GM12801 (cell line): ENCODE data around the gene CARD8.

Experiments
- TF ChIP-seq, protein P1 (sequence below): IDR thresholded peaks from one replicate; pipeline ENCODE4 v1.5.1; 2011; ENCODE audit warnings: control low read depth; ENCODE audit not compliant: insufficient read length; ENCODE audit errors: extremely low read depth

Gene CARD8

GRCh38 chr19:48253999-48254398 lies 1.7 kb downstream of the CARD8 start:
- TF ChIP-seq, protein P1, sequence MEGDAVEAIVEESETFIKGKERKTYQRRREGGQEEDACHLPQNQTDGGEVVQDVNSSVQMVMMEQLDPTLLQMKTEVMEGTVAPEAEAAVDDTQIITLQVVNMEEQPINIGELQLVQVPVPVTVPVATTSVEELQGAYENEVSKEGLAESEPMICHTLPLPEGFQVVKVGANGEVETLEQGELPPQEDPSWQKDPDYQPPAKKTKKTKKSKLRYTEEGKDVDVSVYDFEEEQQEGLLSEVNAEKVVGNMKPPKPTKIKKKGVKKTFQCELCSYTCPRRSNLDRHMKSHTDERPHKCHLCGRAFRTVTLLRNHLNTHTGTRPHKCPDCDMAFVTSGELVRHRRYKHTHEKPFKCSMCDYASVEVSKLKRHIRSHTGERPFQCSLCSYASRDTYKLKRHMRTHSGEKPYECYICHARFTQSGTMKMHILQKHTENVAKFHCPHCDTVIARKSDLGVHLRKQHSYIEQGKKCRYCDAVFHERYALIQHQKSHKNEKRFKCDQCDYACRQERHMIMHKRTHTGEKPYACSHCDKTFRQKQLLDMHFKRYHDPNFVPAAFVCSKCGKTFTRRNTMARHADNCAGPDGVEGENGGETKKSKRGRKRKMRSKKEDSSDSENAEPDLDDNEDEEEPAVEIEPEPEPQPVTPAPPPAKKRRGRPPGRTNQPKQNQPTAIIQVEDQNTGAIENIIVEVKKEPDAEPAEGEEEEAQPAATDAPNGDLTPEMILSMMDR, result no peak

- TF ChIP-seq, protein P1, result no peak
These were observed 3.1 kb downstream of the CARD8 start for GRCh38 chr19:48252609-48253008.

GRCh38 chr19:48250290-48251025 lies 5.3 kb downstream of the CARD8 start:
- TF ChIP-seq, protein P1, result no peak

- TF ChIP-seq, protein P1, result no peak
These were observed 6.2 kb downstream of the CARD8 start for GRCh38 chr19:48249502-48250014.

DNA sequence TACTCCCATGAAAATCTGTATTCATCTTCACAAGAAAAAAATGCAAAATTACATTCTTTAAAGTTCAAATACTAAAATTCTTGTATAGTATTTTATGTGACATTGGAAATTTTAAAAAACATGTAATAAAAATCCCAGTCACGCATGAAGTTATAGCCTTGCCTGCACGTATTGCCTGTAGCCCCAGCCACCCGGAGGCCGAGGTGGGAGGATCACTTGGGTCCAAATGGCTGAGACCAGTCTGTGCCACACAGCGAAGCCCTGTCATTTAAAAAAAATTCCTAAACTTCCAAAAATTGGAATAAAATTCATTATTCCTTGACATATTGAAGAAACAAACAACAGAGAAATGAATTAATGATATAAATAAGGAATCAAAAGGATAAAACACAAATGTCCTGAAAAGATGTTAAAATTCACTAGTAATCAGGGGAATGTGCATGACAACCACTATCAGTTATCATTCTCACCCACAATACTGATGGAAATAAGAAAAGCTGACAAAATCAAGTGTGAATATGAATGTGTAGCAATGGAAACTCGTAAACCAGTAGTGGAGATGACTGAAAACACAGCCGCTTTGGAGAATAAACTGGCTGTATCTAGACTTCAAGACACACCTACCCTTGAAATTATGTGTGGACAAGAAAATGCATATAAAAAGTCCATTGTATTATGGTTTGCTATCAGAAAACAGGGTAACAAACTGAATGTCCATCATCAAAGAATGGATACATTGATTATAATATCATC lies 7.5 kb downstream of the CARD8 start:
- TF ChIP-seq, protein P1, result no peak

DNA sequence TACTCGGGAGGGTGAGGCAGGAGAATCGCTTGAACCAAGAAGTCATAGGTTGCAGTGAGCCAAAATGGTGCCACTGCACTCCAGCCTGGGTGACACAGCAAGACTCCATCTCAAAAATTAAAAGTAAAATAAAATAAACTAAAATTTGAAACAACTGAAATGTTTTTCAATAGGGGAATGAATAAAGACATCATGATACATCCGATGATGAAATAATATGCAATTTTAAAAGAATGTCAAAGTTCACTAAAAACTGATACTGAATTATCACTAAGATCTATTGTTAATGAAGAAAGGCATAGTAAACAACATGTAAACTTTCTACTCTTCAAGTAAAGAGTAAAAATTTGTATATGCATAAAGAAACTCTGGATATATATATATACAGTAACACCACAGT lies 8.5 kb downstream of the CARD8 start:
- TF ChIP-seq, protein P1, result no peak

DNA sequence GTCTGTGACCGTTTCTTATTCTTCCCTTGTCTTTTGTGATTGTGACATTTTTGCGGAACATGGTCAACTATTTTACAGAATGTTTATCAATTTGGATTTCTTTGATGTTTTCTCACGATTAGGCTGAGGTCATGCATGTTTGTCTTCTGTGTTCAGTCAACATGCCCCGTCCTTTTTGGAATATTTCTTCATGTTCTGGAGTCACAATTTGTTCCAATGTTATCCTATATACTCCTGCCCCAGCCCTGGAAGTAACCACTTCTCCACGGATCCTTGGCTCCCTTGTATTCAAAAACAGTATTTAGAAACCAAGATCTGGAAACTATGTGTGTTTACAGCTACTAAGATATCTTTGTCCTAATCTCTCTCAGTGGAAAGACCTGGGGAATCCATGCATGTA lies 9.6 kb downstream of the CARD8 start:
- TF ChIP-seq, protein P1, result no peak
